ENCODE results near the gene YWHAG. TPM values are rescaled to one million over a fixed set of nuclear protein-coding genes. Genes with fewer than 3 reads are reported as not detected.

YWHAG gene
- total and polyA plus RNA-seq, 9 of the 15 experiments (the other 6 are each of a cell fraction or from before 2014, with no cell fraction given) = 30.4 to 246 (median 94.5) TPM

- peak; percentile 89 for TF ChIP-seq NFIC (IDR thresholded peaks at IDR 0.05)
- no peak for TF ChIP-seq C11orf30 (IDR thresholded peaks at IDR 0.05; ENCODE audit: low read depth)
- TF ChIP-seq ARID2 (IDR thresholded peaks at IDR 0.05) = no peak
- peak; percentile 72 for TF ChIP-seq SUPT5H (IDR thresholded peaks at IDR 0.05)
- no peak for TF ChIP-seq ZNF407 (IDR thresholded peaks at IDR 0.05; ENCODE audit: low read depth)
- TF ChIP-seq TCF15 (CRISPR knock-in tag; IDR thresholded peaks at IDR 0.05) = no peak
- TF ChIP-seq RBM17 (IDR thresholded peaks at IDR 0.05; ENCODE audit: borderline replicate concordance, low read depth, low read length) = no peak
- no peak for TF ChIP-seq NFXL1 (CRISPR knock-in tag; IDR thresholded peaks at IDR 0.05)
- TF ChIP-seq SIN3B (IDR thresholded peaks at IDR 0.05; ENCODE audit: low read depth) = no peak
- no peak for TF ChIP-seq ZC3H8 (IDR thresholded peaks at IDR 0.05)
- TF ChIP-seq SMARCA5 (IDR thresholded peaks at IDR 0.05) = no peak
- TF ChIP-seq E4F1 (CRISPR knock-in tag; IDR thresholded peaks at IDR 0.05; ENCODE audit: borderline replicate concordance) = no peak
- no peak for TF ChIP-seq ZNF76 (CRISPR knock-in tag; IDR thresholded peaks at IDR 0.05; ENCODE audit: borderline replicate concordance)
- TF ChIP-seq ZFP36 (IDR thresholded peaks at IDR 0.05; ENCODE audit: low read depth, low read length, partially characterized antibody) = no peak
- TF ChIP-seq GATAD2B (IDR thresholded peaks at IDR 0.05; ENCODE audit: borderline replicate concordance) = no peak
- no peak for TF ChIP-seq ZNF324 (CRISPR knock-in tag; IDR thresholded peaks at IDR 0.05)
- TF ChIP-seq NCOR1 (IDR thresholded peaks at IDR 0.05) = no peak
- TF ChIP-seq TBP (optimal IDR thresholded peaks at IDR 0.05; ENCODE audit: low read depth, low read length) = peak; percentile 65
These were observed 40.9 kb downstream of the YWHAG start (continued) for GRCh38 chr7:76317782-76318487.
